ENCODE data around the gene MFSD6.
A peak's percentile ranks its signal among the peaks of the same experiment; 100 is the strongest.
"Not testable (repeated sequence)": the region's sequence is repeated elsewhere in the genome, so short reads cannot be mapped to it uniquely, and the experiment has no call there.

The MFSD6 gene

GRCh38 chr2:190407662-190408537 is at the start of gene MFSD6:
TSS of gene MFSD6 (plus strand) at chr2:190408355. CDS start at chr2:190436030, 27,675 bp downstream.
- DNase-seq: peak; percentile 57

GRCh38 chr2:190358655-190359448 is 49.3 kb upstream of the MFSD6 start:
- not testable (repeated sequence) for DNase-seq

DNA sequence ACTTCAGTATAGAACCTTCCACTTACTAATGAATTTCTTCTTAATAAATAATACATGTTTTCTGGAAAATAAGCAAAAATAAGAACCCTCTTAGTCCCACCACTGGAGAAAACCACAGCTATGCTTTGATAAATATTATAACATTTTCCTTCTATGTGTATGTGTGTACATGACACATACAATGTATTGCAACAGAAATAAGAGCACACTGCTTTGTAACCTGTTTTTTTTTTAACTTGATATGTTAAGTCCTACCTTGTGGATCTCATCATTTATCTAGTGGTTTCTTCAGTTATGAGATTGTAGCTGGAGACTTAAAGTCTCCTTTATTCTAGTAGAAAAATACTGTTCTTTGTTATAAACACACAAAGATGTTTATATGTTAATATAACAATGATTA is 47.6 kb upstream of the MFSD6 start:
- no peak for DNase-seq

DNA sequence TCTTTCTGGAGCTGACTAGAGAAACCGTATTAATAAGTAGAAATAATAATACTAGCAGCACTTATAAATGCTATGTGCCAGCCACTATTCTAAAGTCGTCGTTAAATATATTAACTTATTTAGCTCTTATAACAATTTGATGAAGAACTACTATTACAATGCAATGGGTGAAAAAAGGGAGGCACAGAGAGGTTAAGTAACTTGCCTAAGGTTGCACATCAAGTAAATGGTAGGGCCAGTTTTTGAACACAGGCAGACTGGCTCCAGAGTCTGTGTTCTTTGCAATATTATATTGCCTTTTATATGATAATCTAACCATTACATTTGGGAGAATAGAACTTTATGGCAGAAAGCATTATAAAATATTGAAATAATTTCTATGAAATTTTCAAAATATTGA is 47.2 kb upstream of the MFSD6 start:
- DNase-seq: no peak

GRCh38 chr2:190361572-190361971 is 46.6 kb upstream of the MFSD6 start:
- no peak for DNase-seq

- DNase-seq: no peak
These were observed 45.3 kb upstream of the MFSD6 start for GRCh38 chr2:190362894-190363293.

DNA sequence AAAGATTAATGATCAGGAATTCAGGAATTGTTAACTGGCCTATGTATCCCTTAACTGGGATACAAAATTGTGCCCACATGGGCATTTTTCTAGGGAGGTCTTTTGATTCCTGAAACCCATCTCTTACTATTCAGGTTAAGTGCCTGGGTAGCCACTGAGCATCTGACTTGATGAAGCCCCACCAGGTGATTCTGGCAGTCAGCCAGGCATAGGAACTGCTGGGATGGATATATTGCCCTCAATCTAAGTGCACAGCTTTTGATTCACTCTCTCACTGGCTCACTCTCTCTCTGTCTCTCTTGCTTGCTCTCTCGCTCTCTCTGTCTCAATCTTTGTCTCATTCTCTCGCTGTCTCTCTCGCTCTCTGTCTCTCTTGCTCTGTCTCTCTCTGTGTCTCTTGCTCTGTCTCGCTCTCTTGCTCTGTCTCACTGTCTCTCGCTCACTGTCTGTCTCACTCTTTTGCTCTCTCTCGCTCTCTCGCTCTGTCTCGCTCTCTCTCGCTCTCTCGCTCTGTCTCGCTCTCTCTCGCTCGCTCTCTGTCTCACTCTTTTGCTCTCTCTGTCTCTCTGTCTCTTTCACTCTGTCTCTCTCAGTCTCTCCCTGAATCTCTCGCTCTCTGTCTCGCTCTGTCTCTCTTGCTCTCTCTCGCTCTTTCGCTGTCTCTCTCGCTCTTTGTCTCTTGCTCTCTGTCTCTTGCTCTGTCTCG is 42.5 kb upstream of the MFSD6 start:
- no peak for DNase-seq

DNA sequence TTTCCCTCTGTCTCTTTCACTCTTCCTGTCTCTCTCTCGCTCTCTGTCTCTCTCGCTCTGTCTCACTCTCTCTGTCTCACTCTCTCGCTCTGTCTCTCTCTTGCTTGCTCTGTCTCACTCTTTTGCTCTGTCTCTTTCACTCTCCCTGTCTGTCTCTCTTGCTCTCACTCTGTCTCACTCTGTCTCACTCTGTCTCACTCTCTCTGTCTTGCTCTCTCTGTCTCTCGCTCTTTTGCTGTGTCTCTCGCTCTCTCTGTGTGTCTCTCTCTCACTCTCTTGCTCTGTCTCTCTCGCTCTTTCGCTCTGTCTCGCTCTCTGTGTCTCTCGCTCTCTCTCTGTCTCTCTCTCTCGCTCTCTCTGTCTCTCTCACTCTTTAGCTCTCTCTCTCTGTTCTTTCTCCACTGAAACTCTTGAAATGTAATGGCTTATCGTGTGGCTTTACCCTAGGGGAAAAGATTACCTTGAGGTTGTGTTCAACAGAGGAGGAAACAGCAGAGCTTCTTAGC is 41.9 kb upstream of the MFSD6 start:
- no peak for DNase-seq

DNA sequence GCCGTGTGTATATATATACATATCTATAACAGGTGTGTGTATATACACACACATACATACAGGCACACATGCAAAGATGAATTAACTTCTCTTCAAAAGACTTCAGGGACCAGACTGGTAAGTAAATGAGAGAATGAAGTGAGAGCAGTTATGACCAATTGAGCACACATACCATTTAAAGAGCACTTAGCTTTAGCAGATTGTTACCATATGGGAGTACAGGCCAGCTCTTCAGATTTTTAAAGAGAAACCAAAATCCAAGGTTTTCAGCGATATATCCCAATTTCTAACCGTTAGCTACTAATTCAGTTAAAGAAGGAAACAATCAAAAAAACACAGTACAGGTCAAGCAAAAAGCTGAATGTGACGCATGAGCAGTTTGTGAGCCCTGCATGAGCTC is 41.1 kb upstream of the MFSD6 start:
- DNase-seq: no peak

GRCh38 chr2:190369635-190370034 is 38.5 kb upstream of the MFSD6 start:
- DNase-seq: no peak

DNA sequence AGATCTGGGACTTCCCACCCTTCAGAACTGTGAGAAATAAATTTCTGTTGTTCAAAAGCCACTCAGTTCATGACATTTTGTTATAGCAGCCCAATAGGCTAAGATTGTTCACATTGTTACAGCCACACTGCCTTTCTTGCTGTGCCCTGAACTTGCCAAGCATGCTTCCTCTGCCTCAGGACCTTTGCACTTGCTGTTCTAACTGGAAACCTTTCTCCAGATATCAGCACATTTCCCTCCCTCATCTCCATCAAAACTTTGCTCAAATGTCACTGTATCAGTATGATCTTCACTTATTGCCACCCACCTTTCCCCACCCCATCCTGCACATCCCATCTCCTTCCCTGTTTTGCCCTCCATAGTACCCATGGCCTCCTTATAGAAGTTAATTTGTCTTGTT is 32.1 kb upstream of the MFSD6 start:
- DNase-seq: no peak

DNA sequence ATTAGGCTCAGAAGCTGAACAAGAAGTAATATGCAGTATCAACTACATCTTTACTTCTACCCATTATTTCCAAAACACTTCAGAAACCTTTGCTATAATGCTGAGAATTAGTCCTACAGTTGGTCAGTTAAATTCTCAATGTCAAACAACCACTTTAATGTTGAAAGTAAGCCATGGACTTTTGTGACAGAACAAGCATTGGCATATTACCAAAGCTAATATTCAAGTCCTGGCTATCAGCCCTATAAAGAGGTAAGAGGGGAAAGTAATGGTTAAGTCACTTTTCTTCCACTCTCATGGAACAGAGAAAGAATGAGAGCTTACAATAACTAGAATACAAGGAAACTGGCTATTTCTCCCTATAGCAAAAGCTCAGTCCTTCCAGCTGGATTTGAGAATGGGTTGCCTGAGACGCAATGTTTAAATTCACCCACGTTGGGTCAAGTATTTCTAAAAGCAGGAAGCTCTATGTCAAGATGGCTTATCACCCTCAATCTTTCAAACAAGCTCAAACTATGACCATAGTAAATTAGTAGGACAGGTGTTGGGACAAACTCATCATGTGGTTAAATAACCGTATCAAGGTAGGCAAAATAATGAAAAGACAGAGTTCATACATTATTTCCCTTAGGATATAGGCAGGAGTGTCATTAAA is 31.4 kb upstream of the MFSD6 start:
- no peak for DNase-seq

DNA sequence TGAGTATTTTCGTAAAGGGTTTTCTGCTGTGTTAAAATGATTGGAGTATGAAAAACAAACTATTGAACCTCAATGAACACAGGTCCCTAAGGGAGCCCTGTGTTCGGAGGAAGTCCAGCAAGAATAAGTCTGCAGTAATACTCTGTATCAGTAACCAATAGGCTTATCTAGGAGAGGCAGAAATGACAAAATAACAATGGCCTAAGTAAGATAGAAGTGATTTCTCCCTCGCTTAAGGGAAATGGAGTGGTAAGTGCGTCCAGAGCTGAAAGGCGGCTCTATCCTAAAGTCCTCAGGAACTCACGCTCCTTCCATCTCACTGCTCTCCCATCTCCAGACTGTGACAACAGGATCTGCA is 29.3 kb upstream of the MFSD6 start:
- no peak for DNase-seq

DNA sequence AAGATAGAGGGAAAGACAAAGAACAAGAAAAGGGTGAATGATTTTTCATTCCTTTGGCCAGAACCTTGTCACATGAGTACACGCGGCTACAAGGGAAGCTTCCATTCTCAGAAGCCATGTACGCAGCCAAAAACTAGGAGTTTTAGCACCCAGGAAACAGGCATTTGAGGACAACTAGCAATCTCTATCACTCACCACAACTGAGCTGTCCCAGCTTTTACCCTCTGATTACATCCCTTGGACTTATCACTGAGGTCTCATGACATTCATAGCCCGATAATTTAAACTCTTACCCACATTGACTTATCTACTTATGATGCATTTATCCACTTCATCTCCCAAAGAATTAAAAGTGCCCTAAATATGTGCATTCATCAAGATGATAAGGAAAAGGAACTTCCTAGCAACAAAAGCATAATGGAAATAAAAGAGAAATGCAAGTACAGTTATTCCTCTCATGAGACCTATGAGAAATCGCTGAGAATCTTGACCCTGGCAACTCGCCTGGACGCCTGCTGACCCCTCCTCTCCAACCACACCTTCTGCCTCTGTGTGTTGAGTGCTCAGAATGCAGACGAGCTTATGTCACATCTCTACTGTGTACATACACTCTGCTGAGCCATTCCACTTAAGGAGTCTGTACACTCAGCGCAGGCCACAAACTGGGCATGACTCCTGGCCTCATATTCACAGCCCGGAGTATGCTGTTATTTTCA is 28.7 kb upstream of the MFSD6 start:
- no peak for DNase-seq

- DNase-seq: no peak
These were observed 27.2 kb upstream of the MFSD6 start for GRCh38 chr2:190380962-190381412.

DNA sequence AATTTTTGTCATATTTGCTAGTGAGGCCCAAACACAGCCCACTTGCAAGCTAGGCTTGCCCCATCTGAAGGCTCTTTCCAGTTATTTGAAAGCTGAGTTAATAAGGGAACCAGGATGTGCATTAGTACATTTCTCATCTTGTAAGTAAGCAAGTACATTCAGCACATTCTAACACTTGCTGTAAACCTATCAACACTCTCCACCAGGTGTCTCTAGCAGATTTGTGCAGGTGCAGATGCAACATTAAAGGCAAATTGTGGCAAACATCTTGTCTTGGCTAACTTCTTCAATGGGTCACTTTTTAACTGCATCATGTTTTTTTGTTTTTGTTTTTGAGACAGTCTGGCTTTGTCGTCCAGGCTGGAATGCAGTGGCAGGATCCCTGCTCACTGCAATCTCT is 25.3 kb upstream of the MFSD6 start:
- peak; percentile 42 for DNase-seq

DNA sequence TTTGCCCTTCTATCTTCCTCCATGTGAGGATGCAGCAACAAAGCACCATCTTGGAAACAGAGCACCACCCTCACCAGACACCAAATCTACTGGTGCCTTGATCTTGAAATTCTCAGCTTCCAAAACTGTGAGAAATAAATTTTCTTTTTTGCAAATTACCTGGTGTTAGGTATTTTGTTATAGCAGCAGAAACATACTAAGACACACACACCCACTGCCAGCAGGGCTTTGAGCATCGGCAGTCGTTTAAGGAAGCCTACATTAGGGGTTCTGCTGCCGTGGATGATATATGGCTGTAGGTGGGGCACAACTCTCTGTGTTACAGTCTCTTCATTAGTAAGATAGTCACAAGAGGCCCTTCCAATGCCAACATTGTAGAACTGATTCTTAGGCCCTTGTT is 20.7 kb upstream of the MFSD6 start:
- no peak for DNase-seq

DNA sequence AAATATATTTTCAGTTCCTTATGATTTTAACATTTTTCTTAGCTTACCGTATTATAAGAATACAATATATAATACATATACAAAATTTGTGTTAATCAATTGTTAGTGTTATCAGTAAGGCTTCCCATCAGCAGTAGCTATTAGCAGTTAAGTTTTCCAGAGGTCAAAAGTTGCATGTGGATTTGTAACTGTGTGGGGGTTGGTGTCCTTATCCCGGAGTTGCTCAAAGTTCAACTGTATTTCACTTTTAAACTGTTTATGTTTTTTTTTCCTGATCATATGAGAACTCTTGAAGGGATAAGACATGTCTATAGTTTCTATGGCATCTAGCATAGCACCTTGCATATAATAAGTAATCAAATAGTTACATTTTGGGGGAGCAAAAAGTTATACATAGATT is 11.9 kb upstream of the MFSD6 start:
- no peak for DNase-seq

- no peak for DNase-seq
These were observed 5.1 kb upstream of the MFSD6 start for GRCh38 chr2:190402986-190403603.

GRCh38 chr2:190404487-190404886 is 3.7 kb upstream of the MFSD6 start:
- DNase-seq: peak; percentile 52

GRCh38 chr2:190405070-190405469 is 3.1 kb upstream of the MFSD6 start:
- no peak for DNase-seq

GRCh38 chr2:190405995-190406394 is 2.2 kb upstream of the MFSD6 start:
- DNase-seq: no peak
